Ramos (cell line): Measurements from ENCODE around the gene ABCA7.

ENCODE experiments used
- in situ Hi-C: fragments of 300-500 bp; cut with MboI; formaldehyde crosslinking; loops from one replicate; pipeline ENCODE4 v1.14.3; 2022; ENCODE audit warnings: low sequenced_read_pairs; ENCODE audit not compliant: unreplicated experiment

Gene ABCA7

GRCh38 chr19:1053176-1054101 lies 13.5 kb downstream of the ABCA7 start:
- in situ Hi-C loops, result no loop called here

DNA sequence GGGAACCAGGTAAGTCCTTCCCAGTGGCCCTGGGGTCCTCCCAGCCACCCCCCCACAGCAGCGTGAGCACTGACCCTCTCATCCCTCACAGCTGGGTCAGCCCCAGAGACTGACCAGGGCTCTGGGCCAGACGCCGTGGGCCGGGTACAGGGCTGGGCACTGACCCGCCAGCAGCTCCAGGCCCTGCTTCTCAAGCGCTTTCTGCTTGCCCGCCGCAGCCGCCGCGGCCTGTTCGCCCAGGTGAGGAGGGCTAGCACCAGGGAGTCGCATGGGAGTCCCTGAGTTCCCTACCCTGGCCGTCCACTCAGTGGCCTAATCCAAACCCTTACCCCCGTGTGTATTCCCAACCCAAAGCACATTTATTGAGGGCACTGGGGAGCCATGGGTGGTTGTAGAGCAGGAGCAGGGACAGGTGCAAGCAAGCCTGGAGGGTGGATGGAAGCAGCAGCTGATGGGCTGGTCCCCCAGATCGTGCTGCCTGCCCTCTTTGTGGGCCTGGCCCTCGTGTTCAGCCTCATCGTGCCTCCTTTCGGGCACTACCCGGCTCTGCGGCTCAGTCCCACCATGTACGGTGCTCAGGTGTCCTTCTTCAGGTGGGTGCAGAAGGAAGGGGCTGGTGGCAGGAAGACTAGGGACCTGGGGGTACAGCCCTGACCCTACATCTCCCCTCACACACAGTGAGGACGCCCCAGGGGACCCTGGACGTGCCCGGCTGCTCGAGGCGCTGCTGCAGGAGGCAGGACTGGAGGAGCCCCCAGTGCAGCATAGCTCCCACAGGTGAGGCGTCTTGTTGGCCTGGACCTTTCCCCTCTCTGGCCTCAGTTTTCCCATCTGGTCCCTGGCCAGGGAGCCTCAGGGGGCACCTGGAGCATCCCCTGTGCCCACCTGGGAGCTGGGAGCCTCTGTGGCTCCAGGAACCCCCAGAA lies 14.5 kb downstream of the ABCA7 start:
- in situ Hi-C loops, result no loop called here

DNA sequence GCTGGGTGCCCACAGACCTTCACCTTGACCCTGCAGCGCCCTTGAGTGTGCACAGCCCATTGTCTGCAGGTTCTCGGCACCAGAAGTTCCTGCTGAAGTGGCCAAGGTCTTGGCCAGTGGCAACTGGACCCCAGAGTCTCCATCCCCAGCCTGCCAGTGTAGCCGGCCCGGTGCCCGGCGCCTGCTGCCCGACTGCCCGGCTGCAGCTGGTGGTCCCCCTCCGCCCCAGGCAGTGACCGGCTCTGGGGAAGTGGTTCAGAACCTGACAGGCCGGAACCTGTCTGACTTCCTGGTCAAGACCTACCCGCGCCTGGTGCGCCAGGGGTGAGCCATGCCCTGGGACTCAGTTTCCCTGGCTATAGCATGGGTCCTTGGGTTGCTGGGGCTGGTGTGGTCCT lies 15.1 kb downstream of the ABCA7 start:
- in situ Hi-C loops, result no loop called here

DNA sequence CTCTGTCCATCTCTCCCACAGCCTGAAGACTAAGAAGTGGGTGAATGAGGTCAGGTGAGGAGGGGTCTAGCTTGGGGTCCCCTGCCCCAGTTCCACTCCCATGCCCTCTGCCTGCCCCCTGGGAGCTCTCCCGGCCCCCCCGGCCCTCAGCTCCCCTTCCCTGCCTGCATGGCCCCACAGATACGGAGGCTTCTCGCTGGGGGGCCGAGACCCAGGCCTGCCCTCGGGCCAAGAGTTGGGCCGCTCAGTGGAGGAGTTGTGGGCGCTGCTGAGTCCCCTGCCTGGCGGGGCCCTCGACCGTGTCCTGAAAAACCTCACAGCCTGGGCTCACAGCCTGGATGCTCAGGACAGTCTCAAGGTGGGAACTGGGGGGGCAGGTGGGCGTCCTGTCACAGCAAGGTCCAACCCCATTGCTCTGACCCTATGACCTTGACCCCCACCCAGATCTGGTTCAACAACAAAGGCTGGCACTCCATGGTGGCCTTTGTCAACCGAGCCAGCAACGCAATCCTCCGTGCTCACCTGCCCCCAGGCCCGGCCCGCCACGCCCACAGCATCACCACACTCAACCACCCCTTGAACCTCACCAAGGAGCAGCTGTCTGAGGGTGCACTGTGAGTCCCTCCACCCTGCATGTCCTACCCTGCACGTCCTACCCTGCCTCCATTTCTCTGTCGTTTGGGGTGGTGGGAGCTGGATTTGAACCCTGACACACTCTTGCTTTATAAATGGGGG lies 16.1 kb downstream of the ABCA7 start:
- in situ Hi-C loops, result no loop called here

DNA sequence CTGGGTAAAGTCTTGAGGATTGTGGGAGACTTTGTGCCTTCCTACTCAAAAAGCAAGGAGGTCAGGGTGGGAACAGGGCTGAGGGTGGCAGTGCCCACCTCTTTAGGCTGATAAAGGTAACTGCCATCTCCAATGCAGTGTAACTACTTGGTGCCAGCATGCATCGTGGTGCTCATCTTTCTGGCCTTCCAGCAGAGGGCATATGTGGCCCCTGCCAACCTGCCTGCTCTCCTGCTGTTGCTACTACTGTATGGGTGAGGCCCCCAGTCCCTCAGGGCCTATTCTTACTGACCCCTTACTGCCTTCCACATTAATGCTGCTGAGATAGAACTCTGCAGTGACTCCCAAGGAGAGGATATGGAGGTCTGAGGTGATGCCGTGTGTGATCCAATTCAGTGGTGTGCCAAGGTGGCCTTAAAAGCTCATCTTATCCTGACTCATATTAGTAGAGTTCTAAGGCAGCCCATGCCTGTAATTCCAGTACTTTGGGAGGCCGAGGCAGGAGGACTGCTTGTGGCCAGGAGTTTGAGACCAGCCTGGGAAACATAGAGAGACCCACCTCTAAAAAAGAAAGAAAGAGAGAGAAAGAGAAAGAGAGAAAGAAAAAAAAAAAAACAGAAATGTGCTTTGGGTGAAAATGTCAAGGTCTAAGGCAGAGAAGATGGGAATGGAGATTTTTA lies 17.4 kb downstream of the ABCA7 start:
- in situ Hi-C loops, result no loop called here

DNA sequence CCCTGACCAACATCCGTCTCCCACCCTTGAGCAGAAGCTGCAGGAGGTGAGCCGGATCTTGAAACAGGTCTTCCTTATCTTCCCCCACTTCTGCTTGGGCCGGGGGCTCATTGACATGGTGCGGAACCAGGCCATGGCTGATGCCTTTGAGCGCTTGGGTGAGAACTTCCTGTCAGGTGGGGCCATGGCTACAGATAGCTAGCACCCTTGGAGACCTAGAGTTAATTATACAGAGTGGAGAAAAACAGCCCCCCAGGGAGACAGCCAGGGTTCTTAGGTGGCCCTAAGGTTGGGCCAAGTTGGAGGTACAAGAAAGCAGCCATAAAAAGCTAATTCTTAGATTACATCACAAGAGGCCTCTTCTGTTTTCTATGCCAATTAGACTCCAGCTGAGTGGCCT lies 18.2 kb downstream of the ABCA7 start:
- in situ Hi-C loops, result no loop called here

DNA sequence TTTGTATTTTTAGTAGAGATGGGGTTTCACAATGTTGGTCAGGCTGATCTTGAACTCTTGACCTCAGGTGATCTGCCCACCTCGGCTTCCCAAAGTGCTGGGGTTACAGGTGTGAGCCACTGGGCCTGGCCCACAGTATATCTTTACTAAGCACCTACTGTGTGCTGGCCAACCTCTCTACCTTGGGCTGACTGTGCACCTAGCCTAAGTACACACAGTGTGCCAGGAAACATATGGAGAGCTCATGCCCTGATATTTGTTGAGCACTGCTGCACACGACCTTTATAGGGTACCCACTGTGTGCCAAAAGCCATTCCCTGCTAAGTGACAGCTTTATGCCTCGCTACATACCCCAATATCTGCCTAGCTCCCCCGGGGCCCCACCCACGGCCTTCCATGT lies 20.8 kb downstream of the ABCA7 start:
- in situ Hi-C loops, result no loop called here

- in situ Hi-C loops, result no loop called here
Observed at GRCh38 chr19:1061987-1062386, 22.1 kb downstream of the ABCA7 start.

- in situ Hi-C loops, result no loop called here
Observed at GRCh38 chr19:1062387-1063029, 22.6 kb downstream of the ABCA7 start.

DNA sequence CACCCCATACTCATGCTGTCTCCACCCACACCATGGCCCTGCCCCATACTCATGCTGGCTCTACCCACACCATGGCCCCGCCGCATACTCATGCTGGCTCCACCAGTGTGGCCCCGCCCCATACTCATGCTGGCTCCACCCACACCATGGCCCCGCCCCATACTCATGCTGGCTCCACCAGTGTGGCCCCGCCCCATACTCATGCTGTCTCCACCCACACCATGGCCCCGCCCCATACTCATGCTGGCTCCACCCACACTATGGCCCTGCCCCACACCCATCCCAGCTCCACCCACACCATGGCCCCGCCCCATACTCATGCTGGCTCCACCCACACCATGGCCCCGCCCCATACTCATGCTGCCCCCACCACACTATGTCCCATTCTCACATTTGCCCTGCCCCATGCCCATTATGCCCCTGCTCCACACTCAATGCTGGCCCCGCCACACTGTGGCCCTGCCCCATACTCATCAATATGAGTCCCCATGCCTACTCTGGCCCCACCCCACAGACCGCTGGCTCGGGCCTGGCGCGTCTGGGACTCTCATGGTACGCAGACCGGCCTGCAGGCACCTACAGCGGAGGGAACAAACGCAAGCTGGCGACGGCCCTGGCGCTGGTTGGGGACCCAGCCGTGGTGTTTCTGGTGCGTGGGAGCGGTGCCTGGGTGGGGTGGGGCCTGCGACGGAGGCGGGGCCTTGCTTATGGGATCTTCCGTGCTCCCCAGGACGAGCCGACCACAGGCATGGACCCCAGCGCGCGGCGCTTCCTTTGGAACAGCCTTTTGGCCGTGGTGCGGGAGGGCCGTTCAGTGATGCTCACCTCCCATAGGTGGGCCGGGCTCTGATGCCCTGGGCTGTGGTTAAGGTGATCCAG lies 23.4 kb downstream of the ABCA7 start:
- in situ Hi-C loops, result no loop called here

- in situ Hi-C loops, result no loop called here
Observed at GRCh38 chr19:1063909-1064660, 24.2 kb downstream of the ABCA7 start.

DNA sequence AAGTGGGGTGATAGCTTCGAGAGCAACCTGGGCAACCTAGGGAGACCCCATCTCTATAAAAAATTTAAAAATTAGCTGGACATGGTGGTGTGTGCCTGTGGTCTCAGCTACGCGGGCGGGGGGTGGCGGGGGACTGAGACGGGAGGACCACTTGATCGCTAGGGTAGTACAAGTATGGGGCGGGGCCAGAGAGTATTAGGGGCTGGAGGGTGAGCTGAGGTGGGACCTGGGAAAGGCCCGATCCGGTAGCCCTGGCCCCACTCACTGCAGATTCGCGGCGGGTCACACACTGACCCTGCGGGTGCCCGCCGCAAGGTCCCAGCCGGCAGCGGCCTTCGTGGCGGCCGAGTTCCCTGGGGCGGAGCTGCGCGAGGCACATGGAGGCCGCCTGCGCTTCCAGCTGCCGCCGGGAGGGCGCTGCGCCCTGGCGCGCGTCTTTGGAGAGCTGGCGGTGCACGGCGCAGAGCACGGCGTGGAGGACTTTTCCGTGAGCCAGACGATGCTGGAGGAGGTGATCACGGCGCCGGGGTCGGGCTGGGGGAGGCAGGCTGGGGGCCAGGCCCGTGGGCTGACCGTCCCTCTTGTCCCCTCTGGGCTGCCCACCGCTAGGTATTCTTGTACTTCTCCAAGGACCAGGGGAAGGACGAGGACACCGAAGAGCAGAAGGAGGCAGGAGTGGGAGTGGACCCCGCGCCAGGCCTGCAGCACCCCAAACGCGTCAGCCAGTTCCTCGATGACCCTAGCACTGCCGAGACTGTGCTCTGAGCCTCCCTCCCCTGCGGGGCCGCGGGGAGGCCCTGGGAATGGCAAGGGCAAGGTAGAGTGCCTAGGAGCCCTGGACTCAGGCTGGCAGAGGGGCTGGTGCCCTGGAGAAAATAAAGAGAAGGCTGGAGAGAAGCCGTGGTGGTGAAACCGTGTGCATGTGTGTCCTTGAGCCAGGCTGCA lies 25.0 kb downstream of the ABCA7 start:
- in situ Hi-C loops, result no loop called here

- in situ Hi-C loops, result no loop called here
Observed at GRCh38 chr19:1065606-1066109, 25.8 kb downstream of the ABCA7 start.

GRCh38 chr19:1066251-1066747 lies 26.4 kb downstream of the ABCA7 start:
- in situ Hi-C loops, result no loop called here

DNA sequence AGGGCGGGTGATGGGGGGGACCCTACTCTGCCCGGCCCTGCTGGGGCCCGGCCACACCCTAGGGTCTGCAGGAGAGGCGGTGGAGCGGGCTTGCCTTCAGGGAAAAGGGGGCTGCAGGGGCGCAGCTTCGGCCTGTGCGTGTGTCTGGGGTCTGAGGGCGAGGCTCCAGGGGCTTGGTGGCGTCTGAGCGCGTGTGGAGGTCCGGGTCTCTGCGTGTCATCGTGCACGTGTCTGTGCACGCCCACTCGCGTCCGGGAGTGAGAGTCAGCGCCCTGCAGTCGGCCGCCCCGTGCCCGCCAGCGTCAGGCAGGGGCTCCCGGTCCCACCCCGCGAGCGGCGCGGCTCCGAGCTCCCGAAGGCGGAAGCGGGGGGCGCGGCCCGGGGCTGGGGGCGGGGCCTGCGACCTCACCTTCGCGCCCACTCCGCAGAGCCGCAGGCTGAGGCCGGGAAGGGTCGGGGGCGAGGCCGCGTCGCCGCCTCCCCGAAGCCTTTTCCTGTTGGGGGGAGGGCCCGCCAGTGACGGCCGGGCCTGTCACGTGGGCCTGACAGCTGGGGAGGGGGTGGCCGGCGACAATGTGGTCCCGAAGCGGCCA lies 26.9 kb downstream of the ABCA7 start, which contains the start of gene ARHGAP45:
Gene ARHGAP45, plus strand, starts transcription at position 420 of the 593 bp plus-strand sequence. CDS start 239 bp downstream, outside the sequence.
- in situ Hi-C loops, result no loop called here
